22Rv1 (cell line): ENCODE measurements around the gene DNAH5.

Experiments
- ZFX ChIP-seq: fragments of 450-650 bp; IDR thresholded peaks from 2 replicates; pipeline ENCODE4 v1.6.1; 2017; ENCODE audit warnings: antibody characterized with exemption, borderline replicate concordance
- TF ChIP-seq, protein P1 (sequence below): fragments of 450-650 bp; IDR thresholded peaks from 2 replicates; pipeline ENCODE4 v1.5.1; 2017; ENCODE audit warnings: mild to moderate bottlenecking

DNA sequence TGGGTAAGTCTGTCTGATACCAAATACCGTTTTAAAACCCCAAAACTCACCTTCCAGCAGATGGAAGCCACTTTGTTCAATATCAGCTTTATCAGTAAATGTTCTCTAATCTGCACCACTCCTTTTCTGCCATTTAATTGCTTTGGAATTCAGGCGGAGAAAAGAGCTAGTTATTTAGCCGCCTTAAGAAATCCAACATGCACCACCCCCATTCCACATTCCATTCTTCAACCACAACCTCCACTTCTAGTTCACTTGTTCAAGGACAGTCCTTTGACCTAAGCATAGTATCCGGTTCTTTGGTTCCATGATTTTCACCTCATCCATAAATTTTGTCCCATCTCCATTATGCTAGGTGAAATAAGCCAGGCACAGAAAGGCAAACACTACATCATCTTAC lies 240.1 kb downstream of the DNAH5 start:
- TF ChIP-seq, protein P1, sequence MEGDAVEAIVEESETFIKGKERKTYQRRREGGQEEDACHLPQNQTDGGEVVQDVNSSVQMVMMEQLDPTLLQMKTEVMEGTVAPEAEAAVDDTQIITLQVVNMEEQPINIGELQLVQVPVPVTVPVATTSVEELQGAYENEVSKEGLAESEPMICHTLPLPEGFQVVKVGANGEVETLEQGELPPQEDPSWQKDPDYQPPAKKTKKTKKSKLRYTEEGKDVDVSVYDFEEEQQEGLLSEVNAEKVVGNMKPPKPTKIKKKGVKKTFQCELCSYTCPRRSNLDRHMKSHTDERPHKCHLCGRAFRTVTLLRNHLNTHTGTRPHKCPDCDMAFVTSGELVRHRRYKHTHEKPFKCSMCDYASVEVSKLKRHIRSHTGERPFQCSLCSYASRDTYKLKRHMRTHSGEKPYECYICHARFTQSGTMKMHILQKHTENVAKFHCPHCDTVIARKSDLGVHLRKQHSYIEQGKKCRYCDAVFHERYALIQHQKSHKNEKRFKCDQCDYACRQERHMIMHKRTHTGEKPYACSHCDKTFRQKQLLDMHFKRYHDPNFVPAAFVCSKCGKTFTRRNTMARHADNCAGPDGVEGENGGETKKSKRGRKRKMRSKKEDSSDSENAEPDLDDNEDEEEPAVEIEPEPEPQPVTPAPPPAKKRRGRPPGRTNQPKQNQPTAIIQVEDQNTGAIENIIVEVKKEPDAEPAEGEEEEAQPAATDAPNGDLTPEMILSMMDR = no peak
- TF ChIP-seq ZFX = no peak
